GM06990 (cell line): Measurements from ENCODE around the gene OGFOD3.

Experiments used
- DNase-seq: peaks from one replicate; pipeline ENCODE4 v3.0.0-alpha.2; 2011; ENCODE audit not compliant: insufficient read length; ENCODE audit errors: extremely low read depth
- H3K27me3 ChIP-seq: replicated peaks from 2 replicates; pipeline ENCODE4 v1.6.0; 2011; ENCODE audit warnings: low read length; ENCODE audit not compliant: control insufficient read depth, insufficient read depth
- H3K36me3 ChIP-seq: 2 replicates; pipeline ENCODE4 v1.5.1; 2011; ENCODE audit warnings: low read length; ENCODE audit not compliant: control insufficient read depth, insufficient read depth
- H3K4me3 ChIP-seq: replicated peaks from 2 replicates; pipeline ENCODE4 v1.5.1; 2011; ENCODE audit warnings: low read depth, mild to moderate bottlenecking, control low read depth, low read length
- TF ChIP-seq, protein P1 (sequence below): IDR thresholded peaks from 2 replicates; pipeline ENCODE4 v1.5.1; 2011; ENCODE audit warnings: low read length, control low read depth, mild to moderate bottlenecking, inconsistent platforms; ENCODE audit not compliant: insufficient read depth, poor library complexity, severe bottlenecking

The OGFOD3 gene

DNA sequence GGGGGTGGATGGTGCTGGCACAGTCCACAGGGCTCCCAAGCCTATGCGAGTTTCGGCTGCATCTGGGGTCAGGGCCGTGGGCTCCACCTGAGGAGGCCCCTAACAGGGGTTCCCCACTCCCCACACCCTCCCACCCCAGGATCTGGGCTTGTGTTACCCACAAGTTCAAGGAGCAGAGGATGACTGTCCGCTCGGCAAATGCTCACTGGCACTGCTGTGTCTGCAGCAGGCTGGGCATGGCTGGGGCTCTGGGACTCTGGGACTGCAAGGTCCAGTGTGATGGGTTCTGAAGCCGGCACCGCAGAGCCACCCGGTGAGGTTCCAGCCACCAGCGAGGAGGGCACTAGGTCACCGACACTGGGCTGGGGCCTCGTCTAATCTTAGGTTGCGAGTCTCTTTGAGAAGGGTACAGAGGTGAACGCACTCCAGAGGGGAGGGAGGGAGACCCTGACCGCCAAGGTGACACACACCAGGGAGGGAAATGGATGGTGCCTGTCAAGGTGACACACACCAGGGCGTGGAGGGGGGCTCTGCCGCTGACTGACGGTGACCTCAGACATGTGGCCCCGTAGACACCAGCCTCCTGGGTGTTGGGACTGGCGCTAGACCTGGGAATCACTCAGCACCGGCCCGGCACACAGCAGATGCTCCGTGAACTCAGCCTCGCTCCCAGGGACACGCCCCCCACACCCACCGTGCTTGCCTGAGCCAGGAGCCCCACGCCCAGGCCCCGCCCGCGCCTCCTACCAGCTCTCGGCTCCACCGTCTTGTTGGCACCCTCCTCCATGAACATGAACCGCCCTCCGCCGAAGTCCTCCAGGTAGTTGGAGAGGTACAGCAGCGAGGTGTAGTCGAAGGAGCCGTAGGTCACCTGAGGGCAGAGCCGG, 20.7 kb downstream of the OGFOD3 start:
- Histone ChIP-seq H3K36me3 (peaks cover 2% of the 10 kb centered on the region), H3K27me3 (no peaks in the 10 kb centered on the region), H3K4me3 (no peak overlapping the region)
- DNase-seq = no peak
- TF ChIP-seq, protein P1, sequence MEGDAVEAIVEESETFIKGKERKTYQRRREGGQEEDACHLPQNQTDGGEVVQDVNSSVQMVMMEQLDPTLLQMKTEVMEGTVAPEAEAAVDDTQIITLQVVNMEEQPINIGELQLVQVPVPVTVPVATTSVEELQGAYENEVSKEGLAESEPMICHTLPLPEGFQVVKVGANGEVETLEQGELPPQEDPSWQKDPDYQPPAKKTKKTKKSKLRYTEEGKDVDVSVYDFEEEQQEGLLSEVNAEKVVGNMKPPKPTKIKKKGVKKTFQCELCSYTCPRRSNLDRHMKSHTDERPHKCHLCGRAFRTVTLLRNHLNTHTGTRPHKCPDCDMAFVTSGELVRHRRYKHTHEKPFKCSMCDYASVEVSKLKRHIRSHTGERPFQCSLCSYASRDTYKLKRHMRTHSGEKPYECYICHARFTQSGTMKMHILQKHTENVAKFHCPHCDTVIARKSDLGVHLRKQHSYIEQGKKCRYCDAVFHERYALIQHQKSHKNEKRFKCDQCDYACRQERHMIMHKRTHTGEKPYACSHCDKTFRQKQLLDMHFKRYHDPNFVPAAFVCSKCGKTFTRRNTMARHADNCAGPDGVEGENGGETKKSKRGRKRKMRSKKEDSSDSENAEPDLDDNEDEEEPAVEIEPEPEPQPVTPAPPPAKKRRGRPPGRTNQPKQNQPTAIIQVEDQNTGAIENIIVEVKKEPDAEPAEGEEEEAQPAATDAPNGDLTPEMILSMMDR = no peak

DNA sequence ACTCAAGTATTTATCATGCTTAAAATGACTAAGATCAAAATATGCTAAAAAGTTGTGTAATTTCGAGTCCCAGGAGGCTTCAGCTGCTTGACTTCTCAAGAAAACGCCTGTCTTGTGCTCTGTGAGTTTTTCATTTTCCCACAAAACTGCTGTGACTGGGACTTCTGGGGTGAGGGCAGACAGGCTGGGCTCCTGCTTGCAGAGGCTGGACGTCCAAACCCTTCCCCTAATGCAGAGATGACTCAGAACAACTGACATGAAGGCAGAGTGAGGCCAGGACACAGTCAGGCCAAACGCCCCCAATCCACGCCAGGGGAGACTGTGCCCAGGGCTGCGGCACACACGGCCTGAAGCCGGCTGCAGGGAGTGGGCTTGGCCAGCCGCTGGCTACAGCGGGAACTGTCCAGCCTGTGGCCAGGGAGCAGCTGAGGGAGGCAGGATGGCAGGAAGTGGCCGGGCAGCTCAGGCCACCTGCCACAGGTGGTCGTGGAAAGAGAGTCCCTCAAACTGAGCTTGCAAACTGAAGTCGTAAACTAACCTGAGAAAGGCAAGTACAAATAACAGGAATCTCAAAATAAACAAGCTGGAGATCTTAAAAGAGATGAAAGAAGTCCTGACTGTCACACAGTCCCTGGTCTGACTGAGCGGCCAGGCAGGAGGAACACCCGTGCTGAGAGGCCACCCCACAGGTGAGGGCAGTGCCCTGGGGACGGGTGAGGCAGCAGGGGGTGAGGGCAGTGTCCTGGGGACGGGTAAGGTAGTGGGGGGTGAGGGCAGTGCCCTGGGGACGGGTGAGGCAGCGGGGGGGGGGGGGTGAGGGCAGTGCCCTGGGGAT, 21.6 kb downstream of the OGFOD3 start:
- Histone ChIP-seq H3K36me3 (peaks cover 3% of the 10 kb centered on the region), H3K4me3 (no peak overlapping the region), H3K27me3 (no peaks in the 10 kb centered on the region)
- no peak for DNase-seq
- TF ChIP-seq, protein P1 = no peak

DNA sequence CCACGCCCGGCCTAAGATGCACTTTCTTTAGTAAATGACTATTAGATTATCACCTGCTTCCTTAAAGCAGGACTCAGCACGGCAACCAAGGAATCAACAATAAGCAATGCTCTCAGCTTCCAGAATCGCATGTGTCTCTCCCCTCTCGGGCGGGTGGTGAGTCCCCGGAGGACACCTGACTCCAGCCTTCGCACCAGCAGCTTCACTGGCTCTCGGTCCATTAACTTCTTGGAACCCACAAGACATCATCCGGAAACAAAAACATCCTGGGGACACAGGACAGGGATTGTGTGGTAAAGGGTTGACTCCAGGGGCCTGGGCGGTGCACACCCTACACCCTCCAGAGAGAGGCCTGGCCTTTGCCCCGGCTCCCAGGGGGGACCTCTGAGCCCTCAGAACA, 24.1 kb downstream of the OGFOD3 start:
- TF ChIP-seq, protein P1 = no peak
- DNase-seq = no peak
- no peak overlapping the region for H3K4me3 ChIP-seq
- no peaks in the 10 kb centered on the region for H3K27me3 ChIP-seq
- H3K36me3 ChIP-seq = peaks cover 3% of the 10 kb centered on the region

DNA sequence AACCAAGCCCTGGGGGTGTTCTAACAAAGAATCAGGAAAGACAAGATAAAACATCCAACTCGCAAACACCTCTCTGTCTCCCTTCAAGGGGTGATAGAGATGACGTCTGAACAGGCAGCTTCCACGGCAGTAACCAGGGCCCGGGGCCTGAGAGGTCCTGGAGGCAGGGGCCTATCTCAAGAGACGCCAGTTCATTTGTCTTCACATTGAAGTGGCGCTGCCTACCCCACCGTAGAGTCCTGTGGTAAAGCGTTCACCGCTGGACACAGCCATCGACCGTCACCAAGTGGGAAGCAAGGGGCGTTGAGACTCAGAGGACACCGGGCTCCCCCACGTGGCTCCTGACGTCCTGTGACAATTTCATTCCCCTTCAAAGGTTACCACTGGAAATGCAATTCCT, 25.4 kb downstream of the OGFOD3 start:
- TF ChIP-seq, protein P1 = no peak
- Histone ChIP-seq H3K27me3 (no peaks in the 10 kb centered on the region), H3K4me3 (no peak overlapping the region), H3K36me3 (peaks cover 3% of the 10 kb centered on the region)
- DNase-seq = no peak

DNA sequence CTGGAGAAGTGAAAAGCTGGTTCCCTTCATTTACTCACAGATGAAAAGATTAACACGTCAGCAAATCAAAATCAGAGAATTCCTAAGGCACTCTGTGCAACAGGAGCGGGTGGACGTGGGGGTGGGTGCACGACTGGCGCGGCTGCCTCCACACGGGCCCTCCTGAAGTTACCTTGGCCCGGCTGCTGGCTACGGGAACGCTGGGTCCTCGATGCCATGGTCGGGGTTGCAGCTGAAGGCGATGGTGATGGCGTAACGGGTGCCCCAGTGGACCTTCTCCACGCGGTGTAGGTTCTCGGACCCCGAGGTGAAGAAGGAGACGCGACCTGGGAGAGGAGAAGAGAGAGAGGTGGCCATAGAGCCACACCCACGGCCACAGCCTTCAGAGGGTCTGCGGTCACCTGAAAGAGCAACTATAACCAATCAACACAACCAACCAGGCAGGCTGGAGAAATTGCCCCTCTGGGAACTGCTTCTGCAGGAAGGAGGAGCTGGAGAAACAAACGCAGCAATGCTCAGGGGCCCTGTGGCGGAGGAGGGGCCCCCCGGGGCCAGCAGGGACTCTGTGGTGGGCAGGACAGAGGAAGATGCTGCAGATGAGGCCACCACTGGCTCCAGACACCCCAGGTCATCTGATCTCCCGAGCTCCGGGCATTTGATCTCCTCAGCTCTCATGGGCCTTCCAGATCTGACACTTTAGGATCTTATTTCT, 26.0 kb downstream of the OGFOD3 start:
- Histone ChIP-seq H3K4me3 (no peak overlapping the region), H3K27me3 (no peaks in the 10 kb centered on the region), H3K36me3 (peaks cover 3% of the 10 kb centered on the region)
- DNase-seq = no peak
- TF ChIP-seq, protein P1 = no peak
